Measurements from ENCODE around the gene SCO2. TPM values are rescaled to one million over a fixed set of nuclear protein-coding genes. Genes with fewer than 3 reads are reported as not detected.

Gene SCO2
- total and polyA plus RNA-seq, 2 of the 13 experiments (the other 11 are each of a cell fraction or from before 2014, with no cell fraction given), result 0.32 to 3.7 TPM

DNA sequence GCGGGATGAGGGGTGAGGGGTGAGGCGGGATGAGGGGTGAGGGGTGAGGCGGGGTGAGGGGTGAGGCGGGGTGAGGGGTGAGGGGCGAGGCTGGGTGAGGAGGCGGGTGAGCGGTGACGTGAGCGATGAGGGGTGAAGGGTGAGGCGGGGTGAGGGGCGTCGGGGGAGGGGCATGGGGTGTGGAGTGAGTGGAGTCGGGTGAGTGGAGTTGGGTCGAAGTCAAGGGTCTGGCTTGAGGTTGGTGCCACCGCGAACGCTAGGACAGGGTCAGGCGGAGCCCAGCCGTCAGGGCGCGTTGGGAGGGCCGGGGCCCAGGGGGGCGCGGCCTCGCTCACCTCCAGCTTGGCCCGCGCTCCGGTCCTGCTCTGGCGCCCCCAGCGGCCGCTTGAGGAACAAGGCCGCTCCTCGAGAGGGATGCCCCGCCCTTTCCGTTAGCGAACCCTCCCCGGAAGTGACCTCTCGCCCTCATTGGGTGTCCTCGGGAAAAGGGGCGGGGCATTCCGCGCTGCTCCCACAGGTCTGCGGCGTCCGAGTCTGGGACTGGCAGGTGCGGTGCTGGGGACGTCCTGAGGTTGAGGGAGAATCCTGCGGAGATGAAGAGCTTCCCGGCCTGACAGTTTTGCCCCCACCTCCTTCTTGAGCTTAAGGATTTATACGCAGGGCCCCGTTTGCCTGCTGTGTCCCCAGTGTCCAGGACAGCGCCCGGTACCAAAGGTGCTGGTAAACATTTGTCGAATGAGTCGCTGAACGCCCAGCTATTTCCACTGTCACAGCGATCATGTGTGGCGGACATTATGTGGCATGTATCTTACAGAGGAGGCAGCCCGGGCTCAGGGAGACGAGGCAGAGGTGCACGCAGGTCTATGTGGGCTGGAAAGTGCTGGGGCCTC, 37.4 kb upstream of the SCO2 start, which contains the start of gene SYCE3 (continued):
- no peak for TF ChIP-seq ZNF160 (CRISPR knock-in tag; IDR thresholded peaks at IDR 0.05)
- TF ChIP-seq MYNN (CRISPR knock-in tag; IDR thresholded peaks at IDR 0.05; ENCODE audit: low read depth), result no peak
- TF ChIP-seq NR3C1 (CRISPR knock-in tag; IDR thresholded peaks at IDR 0.05), result no peak
- no peak for TF ChIP-seq ZSCAN22 (CRISPR knock-in tag; IDR thresholded peaks at IDR 0.05)
- TF ChIP-seq GABPA (IDR thresholded peaks at IDR 0.05; ENCODE audit: low read depth, low read length), result peak; percentile 74
- peak; percentile 91 for TF ChIP-seq GABPA (CRISPR knock-in tag; IDR thresholded peaks at IDR 0.05; ENCODE audit: low read depth)
- no peak for TF ChIP-seq RELA (CRISPR knock-in tag; IDR thresholded peaks at IDR 0.05)
- TF ChIP-seq, protein P1, sequence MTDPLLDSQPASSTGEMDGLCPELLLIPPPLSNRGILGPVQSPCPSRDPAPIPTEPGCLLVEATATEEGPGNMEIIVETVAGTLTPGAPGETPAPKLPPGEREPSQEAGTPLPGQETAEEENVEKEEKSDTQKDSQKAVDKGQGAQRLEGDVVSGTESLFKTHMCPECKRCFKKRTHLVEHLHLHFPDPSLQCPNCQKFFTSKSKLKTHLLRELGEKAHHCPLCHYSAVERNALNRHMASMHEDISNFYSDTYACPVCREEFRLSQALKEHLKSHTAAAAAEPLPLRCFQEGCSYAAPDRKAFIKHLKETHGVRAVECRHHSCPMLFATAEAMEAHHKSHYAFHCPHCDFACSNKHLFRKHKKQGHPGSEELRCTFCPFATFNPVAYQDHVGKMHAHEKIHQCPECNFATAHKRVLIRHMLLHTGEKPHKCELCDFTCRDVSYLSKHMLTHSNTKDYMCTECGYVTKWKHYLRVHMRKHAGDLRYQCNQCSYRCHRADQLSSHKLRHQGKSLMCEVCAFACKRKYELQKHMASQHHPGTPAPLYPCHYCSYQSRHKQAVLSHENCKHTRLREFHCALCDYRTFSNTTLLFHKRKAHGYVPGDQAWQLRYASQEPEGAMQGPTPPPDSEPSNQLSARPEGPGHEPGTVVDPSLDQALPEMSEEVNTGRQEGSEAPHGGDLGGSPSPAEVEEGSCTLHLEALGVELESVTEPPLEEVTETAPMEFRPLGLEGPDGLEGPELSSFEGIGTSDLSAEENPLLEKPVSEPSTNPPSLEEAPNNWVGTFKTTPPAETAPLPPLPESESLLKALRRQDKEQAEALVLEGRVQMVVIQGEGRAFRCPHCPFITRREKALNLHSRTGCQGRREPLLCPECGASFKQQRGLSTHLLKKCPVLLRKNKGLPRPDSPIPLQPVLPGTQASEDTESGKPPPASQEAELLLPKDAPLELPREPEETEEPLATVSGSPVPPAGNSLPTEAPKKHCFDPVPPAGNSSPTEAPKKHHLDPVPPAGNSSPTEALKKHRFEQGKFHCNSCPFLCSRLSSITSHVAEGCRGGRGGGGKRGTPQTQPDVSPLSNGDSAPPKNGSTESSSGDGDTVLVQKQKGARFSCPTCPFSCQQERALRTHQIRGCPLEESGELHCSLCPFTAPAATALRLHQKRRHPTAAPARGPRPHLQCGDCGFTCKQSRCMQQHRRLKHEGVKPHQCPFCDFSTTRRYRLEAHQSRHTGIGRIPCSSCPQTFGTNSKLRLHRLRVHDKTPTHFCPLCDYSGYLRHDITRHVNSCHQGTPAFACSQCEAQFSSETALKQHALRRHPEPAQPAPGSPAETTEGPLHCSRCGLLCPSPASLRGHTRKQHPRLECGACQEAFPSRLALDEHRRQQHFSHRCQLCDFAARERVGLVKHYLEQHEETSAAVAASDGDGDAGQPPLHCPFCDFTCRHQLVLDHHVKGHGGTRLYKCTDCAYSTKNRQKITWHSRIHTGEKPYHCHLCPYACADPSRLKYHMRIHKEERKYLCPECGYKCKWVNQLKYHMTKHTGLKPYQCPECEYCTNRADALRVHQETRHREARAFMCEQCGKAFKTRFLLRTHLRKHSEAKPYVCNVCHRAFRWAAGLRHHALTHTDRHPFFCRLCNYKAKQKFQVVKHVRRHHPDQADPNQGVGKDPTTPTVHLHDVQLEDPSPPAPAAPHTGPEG (CRISPR knock-in tag; IDR thresholded peaks at IDR 0.05), result no peak
- TF ChIP-seq KLF11 (CRISPR knock-in tag; IDR thresholded peaks at IDR 0.05), result no peak
- TF ChIP-seq KLF16 (CRISPR knock-in tag; IDR thresholded peaks at IDR 0.05), result no peak; a peak in 1 of 4 replicates
- no peak for TF ChIP-seq BORCS8-MEF2B (CRISPR knock-in tag; IDR thresholded peaks at IDR 0.05)
- no peak for TF ChIP-seq MAF1 (CRISPR knock-in tag; IDR thresholded peaks at IDR 0.05; ENCODE audit: borderline replicate concordance)
- no peak for TF ChIP-seq ZNF207 (IDR thresholded peaks at IDR 0.05; ENCODE audit: borderline replicate concordance)
- no peak for TF ChIP-seq ZNF766 (CRISPR knock-in tag; IDR thresholded peaks at IDR 0.05; ENCODE audit: borderline replicate concordance)
- TF ChIP-seq, protein P2, sequence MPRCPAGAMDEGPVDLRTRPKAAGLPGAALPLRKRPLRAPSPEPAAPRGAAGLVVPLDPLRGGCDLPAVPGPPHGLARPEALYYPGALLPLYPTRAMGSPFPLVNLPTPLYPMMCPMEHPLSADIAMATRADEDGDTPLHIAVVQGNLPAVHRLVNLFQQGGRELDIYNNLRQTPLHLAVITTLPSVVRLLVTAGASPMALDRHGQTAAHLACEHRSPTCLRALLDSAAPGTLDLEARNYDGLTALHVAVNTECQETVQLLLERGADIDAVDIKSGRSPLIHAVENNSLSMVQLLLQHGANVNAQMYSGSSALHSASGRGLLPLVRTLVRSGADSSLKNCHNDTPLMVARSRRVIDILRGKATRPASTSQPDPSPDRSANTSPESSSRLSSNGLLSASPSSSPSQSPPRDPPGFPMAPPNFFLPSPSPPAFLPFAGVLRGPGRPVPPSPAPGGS (CRISPR knock-in tag; IDR thresholded peaks at IDR 0.05), result no peak; the same call in 1 of the 2 replicates

All from HepG2 (cell line).